IPS-18a (cell line): ENCODE results near the gene CLCN1.

Experiments
- H3K27ac ChIP-seq: one replicate; pipeline ENCODE4 v1.5.1; 2013; ENCODE audit warnings: low read length
- H3K27me3 ChIP-seq: one replicate; pipeline ENCODE4 v1.6.1; 2013; ENCODE audit warnings: mild to moderate bottlenecking, low read length; ENCODE audit not compliant: control insufficient read depth, insufficient read depth
- H3K36me3 ChIP-seq: one replicate; pipeline ENCODE4 v1.6.1; 2013; ENCODE audit warnings: low read depth, low read length; ENCODE audit not compliant: control insufficient read depth
- H3K4me1 ChIP-seq: one replicate; pipeline ENCODE4 v1.6.1; 2013; ENCODE audit warnings: low read depth, low read length; ENCODE audit not compliant: control insufficient read depth
- H3K4me3 ChIP-seq: one replicate; pipeline ENCODE4 v1.5.1; 2013; ENCODE audit warnings: low read length
- H3K9ac ChIP-seq: one replicate; pipeline ENCODE4 v1.6.1; 2013; ENCODE audit warnings: mild to moderate bottlenecking, low read length, moderate library complexity
- H3K9me3 ChIP-seq: one replicate; pipeline ENCODE4 v1.6.1; 2013; ENCODE audit warnings: low read depth, low read length; ENCODE audit not compliant: control insufficient read depth

The CLCN1 gene

DNA sequence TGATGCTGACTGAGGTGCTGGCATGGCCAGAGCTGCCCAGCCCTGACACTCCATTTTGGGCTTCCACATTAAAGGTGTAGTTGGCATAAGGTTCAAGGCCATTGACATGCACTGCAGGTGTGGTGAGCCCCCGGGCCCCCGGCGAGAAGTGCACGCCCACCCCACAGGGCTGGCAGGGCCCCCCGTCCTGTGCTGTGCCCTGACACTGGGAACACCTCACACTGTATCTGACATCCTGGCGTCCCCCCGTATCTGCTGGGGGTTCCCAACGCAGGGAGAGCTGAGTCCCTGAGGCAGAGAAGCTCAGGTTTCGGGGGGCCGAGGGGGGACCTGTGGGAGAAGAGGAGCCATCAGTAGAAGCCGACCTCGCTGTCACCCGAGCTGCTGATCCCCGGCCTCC, 82.7 kb downstream of the CLCN1 start:
- H3K27me3 ChIP-seq: no peaks in the 10 kb centered on the region
- no peak overlapping the region for H3K9ac ChIP-seq
- H3K36me3 ChIP-seq: peaks cover 88% of the 10 kb centered on the region
- no peak overlapping the region for H3K27ac ChIP-seq
- H3K4me1 ChIP-seq: peaks cover 2% of the 10 kb centered on the region
- no peaks in the 10 kb centered on the region for H3K9me3 ChIP-seq
- no peak overlapping the region for H3K4me3 ChIP-seq

DNA sequence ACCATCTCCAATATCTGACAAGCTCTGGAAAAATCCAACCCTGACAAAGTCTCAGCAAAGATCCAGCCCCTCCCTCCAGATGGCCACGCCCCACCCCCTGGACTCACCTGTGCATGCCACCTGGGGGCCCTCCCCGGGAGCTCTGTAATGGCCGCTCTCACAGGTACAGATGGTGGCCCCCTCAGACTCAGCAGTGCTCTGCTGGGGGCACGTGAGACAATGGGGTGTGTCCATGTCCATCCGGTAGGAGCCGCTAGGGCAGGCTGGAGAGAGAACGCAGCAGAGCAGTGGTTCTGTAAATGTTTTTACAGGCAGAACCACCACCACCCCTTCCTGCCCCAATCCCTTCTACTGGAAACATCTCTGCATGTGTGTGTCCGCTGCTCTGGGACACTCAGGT, 83.2 kb downstream of the CLCN1 start:
- Histone ChIP-seq H3K4me1 (peaks cover 3% of the 10 kb centered on the region), H3K9me3 (no peaks in the 10 kb centered on the region), H3K9ac (no peak overlapping the region), H3K4me3 (no peak overlapping the region), H3K27me3 (no peaks in the 10 kb centered on the region), H3K27ac (no peak overlapping the region), H3K36me3 (peaks cover 83% of the 10 kb centered on the region)

DNA sequence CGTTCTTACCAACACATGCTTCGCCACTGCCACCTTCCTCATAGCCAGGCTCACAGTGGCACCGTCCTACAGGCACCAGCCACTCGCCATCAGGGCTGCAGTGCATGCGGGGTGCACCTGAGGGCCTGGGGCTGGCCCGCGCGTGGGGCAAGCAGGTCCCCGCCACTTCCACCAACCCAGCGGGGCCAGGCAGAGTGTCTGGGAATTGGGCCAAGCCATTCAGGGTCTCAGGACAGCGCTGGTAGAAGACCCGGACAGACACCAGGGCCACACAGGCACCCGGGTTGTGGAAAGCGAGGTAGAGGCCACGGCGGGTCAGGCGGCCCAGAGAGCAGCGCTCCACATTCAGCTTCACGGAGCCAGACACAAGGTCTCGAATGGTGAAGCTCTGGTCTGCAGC, 83.7 kb downstream of the CLCN1 start:
- H3K36me3 ChIP-seq: peaks cover 79% of the 10 kb centered on the region
- peaks cover 3% of the 10 kb centered on the region for H3K4me1 ChIP-seq
- H3K4me3 ChIP-seq: no peak overlapping the region
- H3K27me3 ChIP-seq: no peaks in the 10 kb centered on the region
- no peak overlapping the region for H3K9ac ChIP-seq
- no peaks in the 10 kb centered on the region for H3K9me3 ChIP-seq
- no peak overlapping the region for H3K27ac ChIP-seq

DNA sequence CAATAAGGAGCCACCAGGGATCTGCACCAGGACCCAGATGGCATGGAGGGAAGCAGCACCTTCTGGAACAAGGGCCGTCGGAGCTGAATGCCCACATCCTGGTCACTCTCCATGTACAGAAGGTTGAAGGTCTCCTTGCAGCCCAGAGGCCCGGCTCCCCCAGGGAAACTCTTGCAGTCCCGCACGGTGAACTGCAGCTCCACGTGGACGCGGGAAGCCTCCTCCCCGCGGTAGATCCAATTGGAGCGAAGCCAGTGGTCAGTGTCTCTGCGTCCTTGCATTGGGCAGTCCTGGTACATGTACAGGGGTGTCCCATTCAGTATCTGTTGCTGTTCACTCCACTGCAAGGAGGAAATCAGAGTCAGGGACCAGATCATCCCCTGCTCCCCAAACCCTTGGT, 85.4 kb downstream of the CLCN1 start:
- H3K4me1 ChIP-seq: peaks cover 17% of the 10 kb centered on the region
- H3K9ac ChIP-seq: no peak overlapping the region
- H3K4me3 ChIP-seq: no peak overlapping the region
- H3K27ac ChIP-seq: no peak overlapping the region
- no peaks in the 10 kb centered on the region for H3K27me3 ChIP-seq
- no peaks in the 10 kb centered on the region for H3K9me3 ChIP-seq
- peaks cover 68% of the 10 kb centered on the region for H3K36me3 ChIP-seq
